AG09309 (cell line): ENCODE data around the gene ANKS1A.
A peak's percentile ranks its signal among the peaks of the same experiment; 100 is the strongest.
"Not testable (repeated sequence)": the region's sequence is repeated elsewhere in the genome, so short reads cannot be mapped to it uniquely, and the experiment has no call there.

ENCODE experiments used
- DNase-seq: peaks from one replicate; pipeline ENCODE4 v3.0.0-alpha.2; 2010; ENCODE audit warnings: low read depth
- H3K4me3 ChIP-seq: 2 replicates; pipeline ENCODE4 v1.5.1; 2011; ENCODE audit warnings: mild to moderate bottlenecking, low read depth, low read length, moderate library complexity; ENCODE audit not compliant: control insufficient read depth
- CTCF ChIP-seq: IDR thresholded peaks from 2 replicates; pipeline ENCODE4 v1.5.1; 2011; ENCODE audit warnings: mild to moderate bottlenecking, low read depth, low read length, inconsistent platforms; ENCODE audit not compliant: insufficient read depth, control insufficient read depth; ENCODE audit errors: missing control alignments

ANKS1A gene

GRCh38 chr6:35128496-35128895 lies 239.4 kb downstream of the ANKS1A start:
- DNase-seq: no peak
- no peak overlapping the region for H3K4me3 ChIP-seq
- TF ChIP-seq CTCF: no peak

- no peak for DNase-seq
- no peak for TF ChIP-seq CTCF
- no peak overlapping the region for H3K4me3 ChIP-seq
Measured at GRCh38 chr6:35136185-35136584, 247.1 kb downstream of the ANKS1A start.

DNA sequence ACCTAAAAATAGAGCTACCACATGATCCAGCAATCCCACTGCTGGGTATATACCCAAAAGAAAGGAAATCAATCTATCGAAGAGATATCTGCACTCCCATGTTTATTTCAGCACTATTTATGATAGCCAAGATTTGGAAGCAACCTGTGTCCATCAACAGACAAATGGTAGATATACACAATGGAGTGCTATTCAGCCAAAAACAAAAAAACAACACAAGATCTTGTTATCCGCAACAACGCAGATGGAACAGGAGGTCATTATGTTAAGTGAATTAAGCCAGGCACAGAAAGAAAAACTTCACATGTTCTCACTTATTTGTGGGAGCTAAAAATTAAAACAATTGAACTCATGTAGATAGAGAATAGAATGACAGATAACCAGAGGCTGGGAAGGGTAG lies 249.1 kb downstream of the ANKS1A start:
- DNase-seq, H3K4me3 ChIP-seq: not testable (repeated sequence)

GRCh38 chr6:35139470-35139869 lies 250.4 kb downstream of the ANKS1A start:
- no peak overlapping the region for H3K4me3 ChIP-seq
- no peak for DNase-seq
- no peak for TF ChIP-seq CTCF

GRCh38 chr6:35139924-35140638 lies 251.0 kb downstream of the ANKS1A start:
- DNase-seq: no peak
- TF ChIP-seq CTCF: peak; percentile 77
- H3K4me3 ChIP-seq: no peak overlapping the region

DNA sequence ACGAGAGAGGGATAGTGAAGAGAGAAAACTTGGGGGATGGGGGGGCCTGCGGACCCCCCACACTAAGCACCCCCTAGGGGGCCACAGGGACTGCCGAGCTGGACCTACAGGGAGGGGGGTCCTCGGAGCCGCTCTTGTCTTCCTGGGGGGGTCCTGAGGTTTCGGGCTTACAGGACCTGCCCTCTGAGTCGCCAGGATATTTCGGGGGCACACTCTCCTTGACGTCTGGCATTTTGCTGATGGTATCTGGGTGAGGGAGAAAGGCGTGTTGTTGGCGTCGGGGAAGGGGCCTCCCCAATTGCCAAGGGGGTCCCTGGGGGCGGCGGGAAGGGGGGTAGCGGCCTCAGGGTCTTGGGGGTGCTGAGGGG lies 251.6 kb downstream of the ANKS1A start:
- no peak for DNase-seq
- H3K4me3 ChIP-seq: no peak overlapping the region
- no peak for TF ChIP-seq CTCF
